ENCODE results near the gene PISD. TPM values are rescaled to one million over a fixed set of nuclear protein-coding genes. Genes with fewer than 3 reads are reported as not detected.

The PISD gene
- total RNA-seq, 2 donors from 2014 or later = 35.1 to 91.2 TPM

GRCh38 chr22:31611061-31611760, 50.8 kb downstream of the PISD start:
- no peaks in the 10 kb centered on the region for H3K9me3 ChIP-seq
- 61% methylated on average over 16 of the region's 16 CpGs for WGBS
- no peaks in the 10 kb centered on the region for H3K36me3 ChIP-seq
- H3K27ac ChIP-seq = no peak overlapping the region
- H3K4me1 ChIP-seq (replicated peaks) = no peaks in the 10 kb centered on the region
- TF ChIP-seq POLR2A (IDR thresholded peaks at IDR 0.05) (no peak), CTCF (IDR thresholded peaks at IDR 0.05) (no peak), POLR2AphosphoS5 (IDR thresholded peaks at IDR 0.05) (no peak)
- no peak for DNase-seq (ENCODE audit: low spot score)
- intact Hi-C loops (cut with DNase I) = no loop called here
- no peak overlapping the region for H3K4me3 ChIP-seq
- no peaks in the 10 kb centered on the region for H3K27me3 ChIP-seq (replicated peaks; ENCODE audit: insufficient read depth)

GRCh38 chr22:31610611-31611010, 51.4 kb downstream of the PISD start:
- no peaks in the 10 kb centered on the region for H3K27me3 ChIP-seq (replicated peaks; ENCODE audit: insufficient read depth)
- H3K4me1 ChIP-seq (replicated peaks) = no peaks in the 10 kb centered on the region
- H3K27ac ChIP-seq = no peak overlapping the region
- 84% methylated on average over 6 of the region's 6 CpGs for WGBS
- TF ChIP-seq CTCF (IDR thresholded peaks at IDR 0.05) (no peak), POLR2AphosphoS5 (IDR thresholded peaks at IDR 0.05) (no peak), POLR2A (IDR thresholded peaks at IDR 0.05) (no peak)
- intact Hi-C loops (cut with DNase I) = no loop called here
- no peaks in the 10 kb centered on the region for H3K9me3 ChIP-seq
- H3K36me3 ChIP-seq = no peaks in the 10 kb centered on the region
- no peak for DNase-seq (ENCODE audit: low spot score)
- H3K4me3 ChIP-seq = no peak overlapping the region

- Histone ChIP-seq H3K9me3 (no peaks in the 10 kb centered on the region), H3K27ac (no peak overlapping the region), H3K4me3 (no peak overlapping the region), H3K4me1 (replicated peaks) (no peaks in the 10 kb centered on the region), H3K36me3 (no peaks in the 10 kb centered on the region), H3K27me3 (replicated peaks; ENCODE audit: insufficient read depth) (no peaks in the 10 kb centered on the region)
- intact Hi-C loops (cut with DNase I) = no loop called here
- DNase-seq (ENCODE audit: low spot score) = no peak
- WGBS = 92% methylated on average over 10 of the region's 10 CpGs
- TF ChIP-seq CTCF (IDR thresholded peaks at IDR 0.05) (no peak), POLR2A (IDR thresholded peaks at IDR 0.05) (no peak), POLR2AphosphoS5 (IDR thresholded peaks at IDR 0.05) (no peak)
Observed at GRCh38 chr22:31609716-31610115, 52.3 kb downstream of the PISD start.

GRCh38 chr22:31607696-31608095, 54.3 kb downstream of the PISD start:
- Histone ChIP-seq H3K4me3 (no peak overlapping the region), H3K36me3 (no peaks in the 10 kb centered on the region), H3K27me3 (replicated peaks; ENCODE audit: insufficient read depth) (no peaks in the 10 kb centered on the region), H3K27ac (no peak overlapping the region), H3K4me1 (replicated peaks) (no peaks in the 10 kb centered on the region), H3K9me3 (no peaks in the 10 kb centered on the region)
- 95% methylated on average over 7 of the region's 7 CpGs for WGBS
- intact Hi-C loops (cut with DNase I) = no loop called here
- DNase-seq (ENCODE audit: low spot score) = no peak
- no peak for TF ChIP-seq CTCF (IDR thresholded peaks at IDR 0.05)

- 94% methylated on average over 9 of the region's 9 CpGs for WGBS
- TF ChIP-seq POLR2AphosphoS5 (IDR thresholded peaks at IDR 0.05) = no peak
- no peak for TF ChIP-seq POLR2A (IDR thresholded peaks at IDR 0.05)
- no peak for TF ChIP-seq CTCF (IDR thresholded peaks at IDR 0.05)
- Histone ChIP-seq H3K36me3 (no peaks in the 10 kb centered on the region), H3K4me3 (no peak overlapping the region), H3K27ac (no peak overlapping the region), H3K27me3 (replicated peaks; ENCODE audit: insufficient read depth) (no peaks in the 10 kb centered on the region), H3K9me3 (no peaks in the 10 kb centered on the region), H3K4me1 (replicated peaks) (no peaks in the 10 kb centered on the region)
- DNase-seq (ENCODE audit: low spot score) = no peak
- intact Hi-C loops (cut with DNase I) = no loop called here
Observed at GRCh38 chr22:31605851-31606585, 56.0 kb downstream of the PISD start.
